Loucy (cell line): ENCODE measurements around the gene NEUROD2.

Experiments used
- H2AFZ ChIP-seq: fragments of 200-600 bp; sonication (generic); 2 replicates; pipeline ENCODE4 v1.6.0; 2016; ENCODE audit warnings: antibody characterized with exemption, mild to moderate bottlenecking, low read length, moderate library complexity
- H3F3A ChIP-seq: fragments of 200-600 bp; 2 replicates; pipeline ENCODE4 v1.6.0; 2016; ENCODE audit warnings: antibody characterized with exemption, low read depth, mild to moderate bottlenecking
- H3K27me3 ChIP-seq: fragments of 200-600 bp; sonication (generic); 2 replicates; pipeline ENCODE4 v1.6.1; 2014; ENCODE audit warnings: low read length, mild to moderate bottlenecking; ENCODE audit not compliant: insufficient read depth, poor library complexity, severe bottlenecking
- H3K36me3 ChIP-seq: fragments of 200-600 bp; sonication (generic); 2 replicates; pipeline ENCODE4 v1.6.1; 2016; ENCODE audit warnings: low read length; ENCODE audit not compliant: insufficient read depth
- H3K4me1 ChIP-seq: fragments of 200-600 bp; sonication (generic); 2 replicates; pipeline ENCODE4 v1.5.1; 2014; ENCODE audit warnings: low read length, mild to moderate bottlenecking; ENCODE audit not compliant: insufficient read depth, poor library complexity, severe bottlenecking
- H3K4me2 ChIP-seq: fragments of 200-600 bp; sonication (generic); 2 replicates; pipeline ENCODE4 v1.6.0; 2014; ENCODE audit warnings: antibody characterized with exemption, low read length, low read depth, mild to moderate bottlenecking; ENCODE audit not compliant: poor library complexity, severe bottlenecking
- H3K4me3 ChIP-seq: fragments of 200-600 bp; sonication (generic); 2 replicates; pipeline ENCODE4 v1.5.1; 2014; ENCODE audit warnings: low read length, mild to moderate bottlenecking, mixed read lengths; ENCODE audit not compliant: poor library complexity, severe bottlenecking
- H3K79me2 ChIP-seq: fragments of 200-600 bp; sonication (generic); 2 replicates; pipeline ENCODE4 v1.6.1; 2014; ENCODE audit warnings: low read length; ENCODE audit not compliant: insufficient read depth
- H3K9ac ChIP-seq: fragments of 200-600 bp; sonication (generic); 2 replicates; pipeline ENCODE4 v1.6.0; 2014; ENCODE audit warnings: mild to moderate bottlenecking, low read depth, low read length, moderate library complexity; ENCODE audit not compliant: poor library complexity, severe bottlenecking
- H3K9me2 ChIP-seq: fragments of 200-600 bp; sonication (generic); replicated peaks from 2 replicates; pipeline ENCODE4 v1.6.1; 2016; ENCODE audit warnings: low read depth, low read length, mixed read lengths
- H3K9me3 ChIP-seq: fragments of 200-600 bp; sonication (generic); 2 replicates; pipeline ENCODE4 v1.6.1; 2014; ENCODE audit warnings: mild to moderate bottlenecking, antibody characterized with exemption, low read length, low read depth; ENCODE audit not compliant: insufficient read depth
- H4K20me1 ChIP-seq: fragments of 200-600 bp; sonication (generic); 2 replicates; pipeline ENCODE4 v1.6.0; 2014; ENCODE audit warnings: antibody characterized with exemption, low read length, mild to moderate bottlenecking; ENCODE audit not compliant: insufficient read depth, poor library complexity, severe bottlenecking
- CTCF ChIP-seq: fragments of 200-600 bp; sonication (generic); conservative IDR thresholded peaks from 2 replicates; pipeline ENCODE4 v1.5.1; 2014; ENCODE audit warnings: mild to moderate bottlenecking, antibody characterized with exemption, low read length
- EZH2phosphoT487 ChIP-seq: fragments of 200-600 bp; IDR thresholded peaks from 2 replicates; pipeline ENCODE4 v1.6.1; 2018; ENCODE audit warnings: antibody characterized with exemption, mild to moderate bottlenecking, moderate library complexity, borderline replicate concordance

NEUROD2 gene

GRCh38 chr17:39618956-39619785 lies 11.5 kb upstream of the NEUROD2 start:
- Histone ChIP-seq H3K27me3 (no peaks in the 10 kb centered on the region), H4K20me1 (no peaks in the 10 kb centered on the region), H2AFZ (peak overlapping the region; percentile 99), H3K4me3 (peak overlapping the region; percentile 90), H3K9me3 (no peaks in the 10 kb centered on the region), H3K4me1 (peaks cover 25% of the 10 kb centered on the region), H3F3A (no peaks in the 10 kb centered on the region), H3K4me2 (peak overlapping the region; percentile 87), H3K9me2 (no peaks in the 10 kb centered on the region), H3K9ac (peak overlapping the region; percentile 91), H3K36me3 (no peaks in the 10 kb centered on the region), H3K79me2 (no peaks in the 10 kb centered on the region)
- no peak for TF ChIP-seq CTCF
- no peak for TF ChIP-seq EZH2phosphoT487

GRCh38 chr17:39618246-39618913 lies 10.7 kb upstream of the NEUROD2 start:
- Histone ChIP-seq H3K79me2 (no peaks in the 10 kb centered on the region), H3K27me3 (no peaks in the 10 kb centered on the region), H2AFZ (peak overlapping the region; percentile 99), H3K9me2 (no peaks in the 10 kb centered on the region), H3K4me3 (peak overlapping the region; percentile 90), H3K4me2 (peak overlapping the region; percentile 87), H3K4me1 (peaks cover 25% of the 10 kb centered on the region), H3K36me3 (no peaks in the 10 kb centered on the region), H3K9ac (peak overlapping the region; percentile 91), H3F3A (no peaks in the 10 kb centered on the region), H3K9me3 (no peaks in the 10 kb centered on the region), H4K20me1 (no peaks in the 10 kb centered on the region)
- TF ChIP-seq EZH2phosphoT487: no peak
- TF ChIP-seq CTCF: no peak

- H3K79me2 ChIP-seq: no peaks in the 10 kb centered on the region
- no peaks in the 10 kb centered on the region for H3F3A ChIP-seq
- H3K4me1 ChIP-seq: peaks cover 21% of the 10 kb centered on the region
- TF ChIP-seq CTCF (no peak), EZH2phosphoT487 (no peak)
- H3K27me3 ChIP-seq: no peaks in the 10 kb centered on the region
- H3K36me3 ChIP-seq: no peaks in the 10 kb centered on the region
- no peaks in the 10 kb centered on the region for H4K20me1 ChIP-seq
- H3K9ac ChIP-seq: peak overlapping the region; percentile 91
- H3K4me3 ChIP-seq: peak overlapping the region; percentile 90
- peak overlapping the region; percentile 87 for H3K4me2 ChIP-seq
- H3K9me3 ChIP-seq: no peaks in the 10 kb centered on the region
- H2AFZ ChIP-seq: peak overlapping the region; percentile 99
- no peaks in the 10 kb centered on the region for H3K9me2 ChIP-seq
Observed at GRCh38 chr17:39617446-39618245, 9.9 kb upstream of the NEUROD2 start.
